ENCODE data around the gene RABGAP1L. TPM values are rescaled to one million over a fixed set of nuclear protein-coding genes. Genes with fewer than 3 reads are reported as not detected.

RABGAP1L gene
- total and polyA plus RNA-seq, 2 of the 4 experiments (the other 2 are of a cell fraction): 7.9 to 26.7 TPM

GRCh38 chr1:175036476-175036875 lies 877.2 kb downstream of the RABGAP1L start:
- in situ Hi-C loops (cut with MboI; ENCODE audit: low sequenced_read_pairs): no loop called here

More at GRCh38 chr1:175036476-175036875, 877.2 kb downstream of the RABGAP1L start:
- Histone ChIP-seq H2AK9ac (replicated peaks; ENCODE audit: low read depth, low read length, poor library complexity) (no peak overlapping the region), H3K56ac (ENCODE audit: extremely low read depth, insufficient read depth, low read length) (no peak overlapping the region), H3K18ac (ENCODE audit: low read depth, low read length) (no peak overlapping the region), H4K91ac (ENCODE audit: insufficient read depth, low read depth, low read length) (no peak overlapping the region), H2AK5ac (ENCODE audit: low read depth, low read length) (no peak overlapping the region), H4K8ac (ENCODE audit: low read depth in 2 of 2, low read length in 2 of 2) (no peak overlapping the region), H4K20me1 (ENCODE audit: insufficient read depth, low read length) (no peaks in the 10 kb centered on the region), H3K9me3 (ENCODE audit: control insufficient read depth, insufficient read depth, low read length) (no peaks in the 10 kb centered on the region), H3K9me1 (ENCODE audit: insufficient read depth, low read length) (no peaks in the 10 kb centered on the region; the same call in 1 of the 2 replicates), H2BK15ac (ENCODE audit: low read depth, low read length) (no peak overlapping the region), H3K14ac (replicated peaks; ENCODE audit: low read depth, low read length) (no peak overlapping the region), H3K4me2 (ENCODE audit: low read depth, low read length) (no peak overlapping the region), H3K4me3 (ENCODE audit: insufficient read depth, low read depth, low read length) (no peak overlapping the region), H4K5ac (ENCODE audit: low read depth, low read length) (no peak overlapping the region), H3K4me1 (ENCODE audit: control insufficient read depth, insufficient read depth, low read length) (no peaks in the 10 kb centered on the region), H2AFZ (replicated peaks; ENCODE audit: low read length, poor library complexity) (no peak overlapping the region), H3K27me3 (ENCODE audit: control insufficient read depth, insufficient read depth, low read length) (peaks cover 6% of the 10 kb centered on the region), H3K27ac (ENCODE audit: insufficient read depth, low read length) (no peak overlapping the region), H3K36me3 (ENCODE audit: control insufficient read depth, insufficient read depth, low read length) (no peaks in the 10 kb centered on the region), H2BK5ac (ENCODE audit: low read depth, low read length, poor library complexity, severe bottlenecking) (no peak overlapping the region), H2BK20ac (ENCODE audit: low read depth, low read length) (no peak overlapping the region), H3K4ac (ENCODE audit: low read depth, low read length) (no peak overlapping the region), H3K79me1 (ENCODE audit: low read depth in 1 of 2, low read length in 2 of 2) (no peaks in the 10 kb centered on the region), H3K23ac (ENCODE audit: low read depth, low read length) (no peak overlapping the region), H2BK120ac (ENCODE audit: low read depth, low read length) (no peak overlapping the region), H3K9ac (ENCODE audit: low read depth, low read length) (no peak overlapping the region)
- ATAC-seq (ENCODE audit: low read depth) (no peak), DNase-seq (no peak)
- no peak for TF ChIP-seq FOS (IDR thresholded peaks at IDR 0.05; ENCODE audit: low read depth, low read length)
- TF ChIP-seq POLR2A (IDR thresholded peaks at IDR 0.05; ENCODE audit: low read depth, low read length): no peak
- no peak for TF ChIP-seq USF2 (IDR thresholded peaks at IDR 0.05; ENCODE audit: low read depth, low read length)
- no peak for TF ChIP-seq BHLHE40 (IDR thresholded peaks at IDR 0.05; ENCODE audit: low read depth, low read length)
- TF ChIP-seq CTCF (conservative IDR thresholded peaks at IDR 0.05; ENCODE audit: low read depth, low read length): no peak
- no peak for TF ChIP-seq RCOR1 (IDR thresholded peaks at IDR 0.05; ENCODE audit: insufficient replicate concordance, low read length)
- TF ChIP-seq CHD1 (IDR thresholded peaks at IDR 0.05; ENCODE audit: low read depth, low read length): no peak
- TF ChIP-seq MAFK (IDR thresholded peaks at IDR 0.05; ENCODE audit: low read depth, low read length): no peak
- TF ChIP-seq CEBPB (IDR thresholded peaks at IDR 0.05; ENCODE audit: low read depth, low read length): no peak
- no peak for TF ChIP-seq RFX5 (IDR thresholded peaks at IDR 0.05; ENCODE audit: low read depth, low read length)
- TF ChIP-seq NFE2L2 (IDR thresholded peaks at IDR 0.05; ENCODE audit: low read depth, low read length): no peak
- no peak for TF ChIP-seq RAD21 (IDR thresholded peaks at IDR 0.05; ENCODE audit: low read length)
- TF ChIP-seq SMC3 (IDR thresholded peaks at IDR 0.05; ENCODE audit: low read depth, low read length): no peak
- no peak for TF ChIP-seq ELK1 (IDR thresholded peaks at IDR 0.05; ENCODE audit: borderline replicate concordance, low read depth, low read length)
- TF ChIP-seq MAZ (IDR thresholded peaks at IDR 0.05; ENCODE audit: borderline replicate concordance, low read depth, low read length): no peak
- TF ChIP-seq MXI1 (IDR thresholded peaks at IDR 0.05; ENCODE audit: borderline replicate concordance, low read depth, low read length): no peak
- no CpG with 5 or more reads among the region's 3 CpGs for WGBS, 2 experiments (ENCODE audit: extremely low coverage in 2 of 2, insufficient read length in 1 of 2)
- dilution Hi-C loops (cut with HindIII; ENCODE audit: low sequenced_read_pairs, unreplicated experiment): no loop called here
- CTCF ChIA-PET: no interaction called here
- no TSS peak for BruUV-seq (replicated peaks)
- intact Hi-C loops (cut with micrococcal nuclease): no loop called here
- POLR2A ChIA-PET (ENCODE audit: unreplicated experiment): no interaction called here
